ENCODE results near the gene UTP15. TPM values are rescaled to one million over a fixed set of nuclear protein-coding genes. Genes with fewer than 3 reads are reported as not detected.

Gene UTP15
- total RNA-seq, 4 donors from 2014 or later = 12.8 to 31.7 (median 24.1) TPM

- H3K4me3 ChIP-seq = no peak overlapping the region
- intact Hi-C loops (cut with DNase I) = no loop called here
- no peaks in the 10 kb centered on the region for H3K27me3 ChIP-seq
- TF ChIP-seq POLR2A (IDR thresholded peaks at IDR 0.05) = no peak
- TF ChIP-seq CTCF (IDR thresholded peaks at IDR 0.05) = no peak
- peaks cover 0 to 17% (median 3%) of the 10 kb centered on the region in 3 donors for H3K4me1 ChIP-seq
- no peaks in the 10 kb centered on the region for H3K36me3 ChIP-seq
- 60 to 65% methylated on average over 3 of the region's 3 CpGs for WGBS, 2 donors
- peak overlapping the region in 1 of 4 donors; percentile 21 for H3K27ac ChIP-seq
- no peaks in the 10 kb centered on the region for H3K9me3 ChIP-seq
- no peak for DNase-seq
Measured at GRCh38 chr5:73525606-73526203, 39.8 kb upstream of the UTP15 start.

GRCh38 chr5:73528248-73528647, 37.3 kb upstream of the UTP15 start:
- no peak for DNase-seq

GRCh38 chr5:73529081-73529480, 36.5 kb upstream of the UTP15 start:
- Histone ChIP-seq H3K4me3 (no peak overlapping the region), H3K27me3 (no peaks in the 10 kb centered on the region), H3K27ac (no peak overlapping the region), H3K4me1 (no peaks in the 10 kb centered on the region), H3K36me3 (no peaks in the 10 kb centered on the region), H3K9me3 (no peaks in the 10 kb centered on the region)
- TF ChIP-seq CTCF (IDR thresholded peaks at IDR 0.05) = no peak
- no peak for TF ChIP-seq POLR2A (IDR thresholded peaks at IDR 0.05)
- intact Hi-C loops (cut with DNase I) = no loop called here
- WGBS, 2 donors = 79 to 83% methylated on average over 1 of the region's 1 CpG
- no peak for DNase-seq

More at GRCh38 chr5:73528248-73528647, 37.3 kb upstream of the UTP15 start:
- H3K36me3 ChIP-seq = no peaks in the 10 kb centered on the region
- WGBS, 2 donors = 83 to 86% methylated on average over 3 of the region's 3 CpGs
- intact Hi-C loops (cut with DNase I) = no loop called here
- H3K4me3 ChIP-seq = no peak overlapping the region
- H3K27ac ChIP-seq = no peak overlapping the region
- H3K9me3 ChIP-seq = no peaks in the 10 kb centered on the region
- TF ChIP-seq CTCF (IDR thresholded peaks at IDR 0.05) (no peak), POLR2A (IDR thresholded peaks at IDR 0.05) (no peak)
- no peaks in the 10 kb centered on the region for H3K27me3 ChIP-seq
- peaks cover 0 to 5% (median 0%) of the 10 kb centered on the region in 3 donors for H3K4me1 ChIP-seq

- H3K4me1 ChIP-seq = no peaks in the 10 kb centered on the region
- H3K9me3 ChIP-seq = no peaks in the 10 kb centered on the region
- DNase-seq = no peak
- no peaks in the 10 kb centered on the region for H3K36me3 ChIP-seq
- no peak overlapping the region for H3K4me3 ChIP-seq
- WGBS, 2 donors = 100% methylated on average over 1 of the region's 1 CpG
- intact Hi-C loops (cut with DNase I) = no loop called here
- no peaks in the 10 kb centered on the region for H3K27me3 ChIP-seq
- no peak overlapping the region for H3K27ac ChIP-seq
- TF ChIP-seq POLR2A (IDR thresholded peaks at IDR 0.05) = no peak
- no peak for TF ChIP-seq CTCF (IDR thresholded peaks at IDR 0.05)
Measured at GRCh38 chr5:73531356-73531755, 34.2 kb upstream of the UTP15 start.

GRCh38 chr5:73532195-73532594, 33.3 kb upstream of the UTP15 start:
- Histone ChIP-seq H3K9me3 (no peaks in the 10 kb centered on the region), H3K27ac (no peak overlapping the region), H3K27me3 (no peaks in the 10 kb centered on the region), H3K4me3 (no peak overlapping the region), H3K4me1 (no peaks in the 10 kb centered on the region), H3K36me3 (no peaks in the 10 kb centered on the region)
- intact Hi-C loops (cut with DNase I) = no loop called here
- 57 to 79% methylated on average over 3 to 5 of the region's 5 CpGs for WGBS, 2 donors
- no peak for TF ChIP-seq CTCF (IDR thresholded peaks at IDR 0.05)
- no peak for TF ChIP-seq POLR2A (IDR thresholded peaks at IDR 0.05)
- DNase-seq = no peak

All from esophagus squamous epithelium (tissue), 5 donors.